H9 (cell line): Measurements from ENCODE around the gene MARCHF3. TPM values are rescaled to one million over a fixed set of nuclear protein-coding genes. Genes with fewer than 3 reads are reported as not detected.

ENCODE experiments used
- DNase-seq: peaks from one replicate; pipeline ENCODE4 v3.0.0-alpha.2; 2017
- H2AFZ ChIP-seq: one replicate; pipeline ENCODE4 v1.6.1; 2013; ENCODE audit warnings: mild to moderate bottlenecking, low read length, control low read depth, moderate library complexity
- H2AK5ac ChIP-seq: 2 replicates; pipeline ENCODE4 v1.6.1; 2013; ENCODE audit warnings: low read length, control low read depth, mixed read lengths; ENCODE audit not compliant: insufficient read length
- H2BK120ac ChIP-seq: one replicate; pipeline ENCODE4 v1.6.1; 2013; ENCODE audit warnings: low read depth, mild to moderate bottlenecking, low read length, control low read depth, inconsistent platforms; ENCODE audit not compliant: poor library complexity, severe bottlenecking
- H2BK12ac ChIP-seq: 2 replicates; pipeline ENCODE4 v1.6.1; 2013; ENCODE audit warnings: low read length, control low read depth, mixed read lengths, low read depth; ENCODE audit not compliant: insufficient read length
- H2BK15ac ChIP-seq: 2 replicates; pipeline ENCODE4 v1.6.1; 2013; ENCODE audit warnings: low read depth, low read length, control low read depth
- H2BK20ac ChIP-seq: one replicate; pipeline ENCODE4 v1.6.1; 2013; ENCODE audit warnings: low read depth, mild to moderate bottlenecking, low read length, control low read depth, inconsistent platforms; ENCODE audit not compliant: poor library complexity, severe bottlenecking
- H2BK5ac ChIP-seq: 2 replicates; pipeline ENCODE4 v1.6.1; 2013; ENCODE audit warnings: low read length, control low read depth, mixed read lengths; ENCODE audit not compliant: insufficient read length
- H3K14ac ChIP-seq: 2 replicates; pipeline ENCODE4 v1.6.1; 2013; ENCODE audit warnings: low read length, control low read depth; ENCODE audit not compliant: insufficient read depth
- H3K18ac ChIP-seq: 2 replicates; pipeline ENCODE4 v1.6.1; 2013; ENCODE audit warnings: low read depth, mild to moderate bottlenecking, mixed read lengths, low read length, control low read depth; ENCODE audit not compliant: insufficient read length
- H3K23ac ChIP-seq: 2 replicates; pipeline ENCODE4 v1.6.1; 2013; ENCODE audit warnings: low read length, control low read depth, mixed read lengths, low read depth; ENCODE audit not compliant: insufficient read length
- H3K23me2 ChIP-seq: 2 replicates; pipeline ENCODE4 v1.6.1; 2013; ENCODE audit warnings: low read depth, mild to moderate bottlenecking, mixed read lengths, low read length, control low read depth; ENCODE audit not compliant: insufficient read length, poor library complexity, severe bottlenecking
- H3K27ac ChIP-seq: 2 replicates; pipeline ENCODE4 v1.5.1; 2013; ENCODE audit warnings: low read length, control low read depth, mixed read lengths, low read depth; ENCODE audit not compliant: insufficient read length
- H3K27me3 ChIP-seq: 2 replicates; pipeline ENCODE4 v1.6.1; 2013; ENCODE audit warnings: low read length, control low read depth, inconsistent platforms; ENCODE audit not compliant: insufficient read depth
- H3K4ac ChIP-seq: 2 replicates; pipeline ENCODE4 v1.6.1; 2013; ENCODE audit warnings: low read depth, mild to moderate bottlenecking, control low read depth, inconsistent platforms, low read length, moderate library complexity
- H3K4me1 ChIP-seq: 2 replicates; pipeline ENCODE4 v1.6.1; 2013; ENCODE audit warnings: low read length, control low read depth, inconsistent platforms; ENCODE audit not compliant: insufficient read depth
- H3K4me2 ChIP-seq: 2 replicates; pipeline ENCODE4 v1.6.1; 2013; ENCODE audit warnings: low read length, control low read depth, mixed read lengths; ENCODE audit not compliant: insufficient read length, insufficient read depth
- H3K56ac ChIP-seq: 2 replicates; pipeline ENCODE4 v1.6.1; 2013; ENCODE audit warnings: low read depth, mild to moderate bottlenecking, mixed read lengths, low read length, control low read depth; ENCODE audit not compliant: insufficient read length
- H3K79me1 ChIP-seq: 2 replicates; pipeline ENCODE4 v1.6.1; 2013; ENCODE audit warnings: low read depth, mild to moderate bottlenecking, moderate library complexity, low read length, control low read depth, inconsistent platforms; ENCODE audit not compliant: insufficient read depth, poor library complexity, severe bottlenecking
- H3K79me2 ChIP-seq: 2 replicates; pipeline ENCODE4 v1.6.1; 2013; ENCODE audit warnings: low read length, control low read depth, inconsistent platforms; ENCODE audit not compliant: insufficient read depth
- H3K9ac ChIP-seq: 2 replicates; pipeline ENCODE4 v1.6.1; 2013; ENCODE audit warnings: low read length, control low read depth, mixed read lengths; ENCODE audit not compliant: insufficient read length; ENCODE audit errors: extremely low read depth
- H3K9me3 ChIP-seq: one replicate; pipeline ENCODE4 v1.6.1; 2013; ENCODE audit warnings: low read depth, low read length, inconsistent platforms; ENCODE audit not compliant: control insufficient read depth
- H3T11ph ChIP-seq: one replicate; pipeline ENCODE4 v1.6.1; 2013; ENCODE audit warnings: mild to moderate bottlenecking, low read length, control low read depth, inconsistent platforms
- H4K20me1 ChIP-seq: one replicate; pipeline ENCODE4 v1.6.1; 2013; ENCODE audit not compliant: control insufficient read depth, insufficient read length, insufficient read depth
- H4K5ac ChIP-seq: 2 replicates; pipeline ENCODE4 v1.6.1; 2013; ENCODE audit warnings: low read depth, mild to moderate bottlenecking, mixed read lengths, low read length, control low read depth; ENCODE audit not compliant: insufficient read length
- H4K8ac ChIP-seq: replicated peaks from 2 replicates; pipeline ENCODE4 v1.6.1; 2013; ENCODE audit warnings: low read length, control low read depth, mixed read lengths, low read depth; ENCODE audit not compliant: insufficient read length
- H4K91ac ChIP-seq: 2 replicates; pipeline ENCODE4 v1.6.1; 2013; ENCODE audit warnings: low read depth, mild to moderate bottlenecking, moderate library complexity, mixed read lengths, low read length, control low read depth; ENCODE audit not compliant: insufficient read length
- H3K27ac Mint-ChIP-seq, 3 experiments: 2 replicates in 2 of 3; 3 replicates in 1 of 3; pipeline ENCODE4 v1.8.0; 2020 to 2021; ENCODE audit warnings: mixed read lengths in 3 of 3, mild to moderate bottlenecking in 1 of 3, moderate library complexity in 1 of 3
- H3K27me3 Mint-ChIP-seq: 2 replicates; pipeline ENCODE4 v1.8.0; 2021; ENCODE audit warnings: low read depth, mild to moderate bottlenecking, moderate library complexity, mixed read lengths
- H3K36me3 Mint-ChIP-seq, 3 experiments: 2 replicates in 2 of 3; 3 replicates in 1 of 3; pipeline ENCODE4 v1.8.0; 2020 to 2021; ENCODE audit warnings: low read depth in 3 of 3, mixed read lengths in 3 of 3; ENCODE audit not compliant: insufficient read depth in 1 of 3
- H3K4me1 Mint-ChIP-seq, 2 experiments: 2 replicates each; pipeline ENCODE4 v1.8.0; 2020; ENCODE audit warnings: mixed read lengths in 2 of 2
- H3K4me3 Mint-ChIP-seq, 2 experiments: 2 replicates in 1 of 2; 3 replicates in 1 of 2; pipeline ENCODE4 v1.8.0; 2020 to 2021; ENCODE audit warnings: mild to moderate bottlenecking in 2 of 2, mixed read lengths in 2 of 2, moderate library complexity in 1 of 2
- H3K9me3 Mint-ChIP-seq, 2 experiments: 2 replicates in 1 of 2; 3 replicates in 1 of 2; pipeline ENCODE4 v1.8.0; 2020; ENCODE audit warnings: mild to moderate bottlenecking in 2 of 2, mixed read lengths in 2 of 2, moderate library complexity in 1 of 2
- WGBS: extraction: QIAGEN DNeasy Blood & Tissue Kit; methylation state at CpG from one replicate; pipeline ENCODE4 v1.1.7; 2013; ENCODE audit warnings: missing lambda C conversion rate, low lambda C conversion rate, mixed read lengths; ENCODE audit not compliant: insufficient read length; ENCODE audit errors: extremely low coverage; 5-methylcytosine and 5-hydroxymethylcytosine counted together
- total RNA-seq: library from RNA; stranded (reverse); gene quantifications from 2 replicates; pipeline ENCODE4 v1.2.1, GENCODE V29; 2021
- TF ChIP-seq, protein P1 (sequence below): fragments of 200-600 bp; sonication (generic); conservative IDR thresholded peaks from 3 replicates; pipeline ENCODE4 v1.8.0; 2021; ENCODE audit warnings: antibody characterized with exemption, mild to moderate bottlenecking

Gene MARCHF3
- total RNA-seq, 1 experiment from 2014 or later: 17.7 TPM

DNA sequence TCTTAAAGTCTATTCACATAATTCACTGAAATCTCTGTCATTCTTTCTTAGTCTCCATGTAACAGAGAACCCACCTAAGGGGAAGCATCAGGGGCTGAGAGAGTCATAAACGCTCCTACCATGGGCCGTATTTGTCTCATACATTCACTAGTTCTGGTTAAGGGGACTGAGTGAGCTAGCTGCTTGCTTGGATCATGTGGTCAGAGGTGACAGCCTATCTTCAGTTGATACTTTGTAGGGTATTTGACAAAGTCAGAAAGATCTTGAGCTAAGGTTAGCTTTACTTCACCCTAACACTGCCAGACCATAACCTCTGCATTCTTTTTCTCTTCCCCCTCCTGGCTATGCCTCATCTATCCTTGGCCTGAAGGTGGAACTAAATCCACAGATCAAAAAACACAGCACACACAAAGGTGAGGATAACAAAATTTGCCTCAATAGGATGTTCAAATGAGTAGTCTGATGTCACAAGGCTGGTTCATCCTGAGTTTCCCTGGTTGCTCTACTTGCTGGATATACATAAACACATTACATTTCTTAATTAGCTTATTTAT is 66.5 kb downstream of the MARCHF3 start:
- Histone ChIP-seq H4K8ac (no peak overlapping the region), H3K27me3 (no peaks in the 10 kb centered on the region), H3K4ac (no peak overlapping the region), H2BK12ac (no peak overlapping the region), H2BK5ac (no peak overlapping the region), H4K5ac (no peak overlapping the region), H4K20me1 (no peaks in the 10 kb centered on the region), H2AK5ac (no peak overlapping the region), H2AFZ (no peak overlapping the region), H3K9ac (no peak overlapping the region), H2BK15ac (no peak overlapping the region), H3K14ac (no peak overlapping the region), H3K79me2 (0 out of 2 replicates have a peak, but pooled peaks cover 1% of the 10 kb centered on the region), H4K91ac (no peak overlapping the region), H3K23me2 (no peaks in the 10 kb centered on the region), H2BK120ac (no peak overlapping the region), H3T11ph (no peak overlapping the region), H3K4me1 (no peaks in the 10 kb centered on the region; the same call in 1 of the 2 replicates), H3K9me3 (no peaks in the 10 kb centered on the region), H3K27ac (no peak overlapping the region), H3K18ac (no peak overlapping the region), H2BK20ac (no peak overlapping the region), H3K79me1 (no peaks in the 10 kb centered on the region), H3K23ac (no peak overlapping the region), H3K4me2 (no peak overlapping the region), H3K56ac (no peak overlapping the region)
- WGBS: no CpG with 5 or more reads among the region's 2 CpGs
- DNase-seq: no peak
- no peaks in the 10 kb centered on the region for H3K27me3 Mint-ChIP-seq
- no peak overlapping the region for H3K4me3 Mint-ChIP-seq
- H3K36me3 Mint-ChIP-seq: no peaks in the 10 kb centered on the region
- peaks cover 3 to 7% of the 10 kb centered on the region in 2 experiments; a peak in 3 of 4 replicates for H3K4me1 Mint-ChIP-seq
- TF ChIP-seq, protein P1, sequence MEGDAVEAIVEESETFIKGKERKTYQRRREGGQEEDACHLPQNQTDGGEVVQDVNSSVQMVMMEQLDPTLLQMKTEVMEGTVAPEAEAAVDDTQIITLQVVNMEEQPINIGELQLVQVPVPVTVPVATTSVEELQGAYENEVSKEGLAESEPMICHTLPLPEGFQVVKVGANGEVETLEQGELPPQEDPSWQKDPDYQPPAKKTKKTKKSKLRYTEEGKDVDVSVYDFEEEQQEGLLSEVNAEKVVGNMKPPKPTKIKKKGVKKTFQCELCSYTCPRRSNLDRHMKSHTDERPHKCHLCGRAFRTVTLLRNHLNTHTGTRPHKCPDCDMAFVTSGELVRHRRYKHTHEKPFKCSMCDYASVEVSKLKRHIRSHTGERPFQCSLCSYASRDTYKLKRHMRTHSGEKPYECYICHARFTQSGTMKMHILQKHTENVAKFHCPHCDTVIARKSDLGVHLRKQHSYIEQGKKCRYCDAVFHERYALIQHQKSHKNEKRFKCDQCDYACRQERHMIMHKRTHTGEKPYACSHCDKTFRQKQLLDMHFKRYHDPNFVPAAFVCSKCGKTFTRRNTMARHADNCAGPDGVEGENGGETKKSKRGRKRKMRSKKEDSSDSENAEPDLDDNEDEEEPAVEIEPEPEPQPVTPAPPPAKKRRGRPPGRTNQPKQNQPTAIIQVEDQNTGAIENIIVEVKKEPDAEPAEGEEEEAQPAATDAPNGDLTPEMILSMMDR: no peak
- H3K9me3 Mint-ChIP-seq: no peaks in the 10 kb centered on the region
- H3K27ac Mint-ChIP-seq: peak overlapping the region in 2 of 3 experiments; percentile 21 to 52; a peak in 3 of 7 replicates
